ENCODE data around the gene PITPNC1. TPM values are rescaled to one million over a fixed set of nuclear protein-coding genes. Genes with fewer than 3 reads are reported as not detected.

The PITPNC1 gene
- total RNA-seq, 3 donors from 2014 or later, result 11.0 to 17.7 (median 14.8) TPM

GRCh38 chr17:67678414-67678813, 301.3 kb downstream of the PITPNC1 start:
- no peaks in the 10 kb centered on the region for H3K4me1 ChIP-seq
- intact Hi-C loops (cut with DNase I; ENCODE audit: low total_unique reads), result loop anchor here (5.0 kb wide), 1 partner anchor 476 kb away; no protein-coding TSS in a partner anchor
- no peak for TF ChIP-seq CTCF (IDR thresholded peaks at IDR 0.05)
- TF ChIP-seq POLR2AphosphoS5 (IDR thresholded peaks at IDR 0.05), result no peak
- no peak for TF ChIP-seq POLR2A (IDR thresholded peaks at IDR 0.05)
- no peak for DNase-seq (ENCODE audit: low spot score in 2 of 2)
- no peaks in the 10 kb centered on the region for H3K36me3 ChIP-seq
- no peak overlapping the region for H3K4me3 ChIP-seq
- no peak overlapping the region for H3K27ac ChIP-seq
- H3K9me3 ChIP-seq, result no peaks in the 10 kb centered on the region
- H3K27me3 ChIP-seq, result no peaks in the 10 kb centered on the region

GRCh38 chr17:67679225-67679624, 302.1 kb downstream of the PITPNC1 start:
- Histone ChIP-seq H3K4me1 (no peaks in the 10 kb centered on the region), H3K27ac (no peak overlapping the region), H3K36me3 (no peaks in the 10 kb centered on the region), H3K4me3 (no peak overlapping the region), H3K27me3 (no peaks in the 10 kb centered on the region), H3K9me3 (no peaks in the 10 kb centered on the region)
- intact Hi-C loops (cut with DNase I; ENCODE audit: low total_unique reads), result loop anchor here (5.0 kb wide), 1 partner anchor 477 kb away; no protein-coding TSS in a partner anchor
- no peak for DNase-seq (ENCODE audit: low spot score in 2 of 2)
- TF ChIP-seq CTCF (IDR thresholded peaks at IDR 0.05) (no peak), POLR2A (IDR thresholded peaks at IDR 0.05) (no peak), POLR2AphosphoS5 (IDR thresholded peaks at IDR 0.05) (no peak)

- no peak for TF ChIP-seq POLR2A (IDR thresholded peaks at IDR 0.05)
- no peak for TF ChIP-seq CTCF (IDR thresholded peaks at IDR 0.05)
- TF ChIP-seq POLR2AphosphoS5 (IDR thresholded peaks at IDR 0.05), result no peak
- no peaks in the 10 kb centered on the region for H3K9me3 ChIP-seq
- H3K4me1 ChIP-seq, result no peaks in the 10 kb centered on the region
- H3K4me3 ChIP-seq, result no peak overlapping the region
- no peaks in the 10 kb centered on the region for H3K27me3 ChIP-seq
- H3K27ac ChIP-seq, result no peak overlapping the region
- no peaks in the 10 kb centered on the region for H3K36me3 ChIP-seq
- intact Hi-C loops (cut with DNase I; ENCODE audit: low total_unique reads), result loop anchor here (5.0 kb wide), 1 partner anchor 477 kb away; no protein-coding TSS in a partner anchor
- DNase-seq (ENCODE audit: low spot score in 2 of 2), result no peak
Measured at GRCh38 chr17:67679721-67680120, 302.6 kb downstream of the PITPNC1 start.

- H3K9me3 ChIP-seq, result no peaks in the 10 kb centered on the region
- H3K27ac ChIP-seq, result no peak overlapping the region
- DNase-seq (ENCODE audit: low spot score in 2 of 2), result no peak
- TF ChIP-seq POLR2A (IDR thresholded peaks at IDR 0.05) (no peak), CTCF (IDR thresholded peaks at IDR 0.05) (no peak), POLR2AphosphoS5 (IDR thresholded peaks at IDR 0.05) (no peak)
- H3K36me3 ChIP-seq, result no peaks in the 10 kb centered on the region
- intact Hi-C loops (cut with DNase I; ENCODE audit: low total_unique reads), result no loop called here
- H3K4me3 ChIP-seq, result no peak overlapping the region
- no peaks in the 10 kb centered on the region for H3K27me3 ChIP-seq
- H3K4me1 ChIP-seq, result no peaks in the 10 kb centered on the region
Measured at GRCh38 chr17:67680445-67681224, 303.6 kb downstream of the PITPNC1 start.

GRCh38 chr17:67682196-67682595, 305.1 kb downstream of the PITPNC1 start:
- no peak overlapping the region for H3K27ac ChIP-seq
- no peaks in the 10 kb centered on the region for H3K36me3 ChIP-seq
- H3K4me3 ChIP-seq, result no peak overlapping the region
- no peak for DNase-seq (ENCODE audit: low spot score in 2 of 2)
- no peaks in the 10 kb centered on the region for H3K9me3 ChIP-seq
- no peaks in the 10 kb centered on the region for H3K27me3 ChIP-seq
- H3K4me1 ChIP-seq, result no peaks in the 10 kb centered on the region
- TF ChIP-seq POLR2AphosphoS5 (IDR thresholded peaks at IDR 0.05) (no peak), CTCF (IDR thresholded peaks at IDR 0.05) (no peak), POLR2A (IDR thresholded peaks at IDR 0.05) (no peak)
- intact Hi-C loops (cut with DNase I; ENCODE audit: low total_unique reads), result no loop called here

Data from breast epithelium (tissue), 4 donors.